AG04450 (cell line): ENCODE results near the gene INSR. TPM values are rescaled to one million over a fixed set of nuclear protein-coding genes. Genes with fewer than 3 reads are reported as not detected.
"Not testable (repeated sequence)": the region's sequence is repeated elsewhere in the genome, so short reads cannot be mapped to it uniquely, and the experiment has no call there.

Experiments used
- CTCF ChIA-PET: fragments of 300-600, 350-600 bp; formaldehyde crosslinking; extraction: SDS; loops from one replicate; lab custom pipeline; 2022; ENCODE audit warnings: antibody characterized with exemption, inconsistent platforms; lab: Charles Lee
- POLR2A ChIA-PET: fragments of 350-600 bp; formaldehyde crosslinking; extraction: SDS; loops from one replicate; lab custom pipeline; 2021; ENCODE audit warnings: antibody characterized with exemption, inconsistent platforms; lab: Yijun Ruan, JAX
- DNase-seq: peaks from one replicate; pipeline ENCODE4 v3.0.0-alpha.2; 2011; ENCODE audit warnings: low read depth, low spot score
- H3K27ac ChIP-seq: one replicate; pipeline ENCODE4 v1.5.1; 2012; ENCODE audit warnings: low read depth, low read length, control low read depth
- H3K27me3 ChIP-seq: one replicate; pipeline ENCODE4 v1.6.0; 2012; ENCODE audit warnings: low read length; ENCODE audit not compliant: control insufficient read depth, insufficient read depth
- H3K4me3 ChIP-seq: 2 replicates; pipeline ENCODE4 v1.5.1; 2011; ENCODE audit warnings: mild to moderate bottlenecking, low read depth, low read length, control low read depth
- H3K9me3 ChIP-seq: 2 replicates; pipeline ENCODE4 v1.5.1; 2012; ENCODE audit warnings: low read length; ENCODE audit not compliant: control insufficient read depth, insufficient read depth
- polyA plus RNA-seq: library from polyadenylated mRNA; depleted of rRNA; stranded (reverse); fragments of >200 nt; gene quantifications from 2 replicates; pipeline ENCODE4 v1.2.3, GENCODE V29; 2011
- TF ChIP-seq, protein P1 (sequence below): IDR thresholded peaks from 2 replicates; pipeline ENCODE4 v1.5.1; 2011; ENCODE audit warnings: low read depth, low read length, control low read depth, inconsistent platforms

Gene INSR
- polyA plus RNA-seq, 1 experiment: 2.9 TPM

DNA sequence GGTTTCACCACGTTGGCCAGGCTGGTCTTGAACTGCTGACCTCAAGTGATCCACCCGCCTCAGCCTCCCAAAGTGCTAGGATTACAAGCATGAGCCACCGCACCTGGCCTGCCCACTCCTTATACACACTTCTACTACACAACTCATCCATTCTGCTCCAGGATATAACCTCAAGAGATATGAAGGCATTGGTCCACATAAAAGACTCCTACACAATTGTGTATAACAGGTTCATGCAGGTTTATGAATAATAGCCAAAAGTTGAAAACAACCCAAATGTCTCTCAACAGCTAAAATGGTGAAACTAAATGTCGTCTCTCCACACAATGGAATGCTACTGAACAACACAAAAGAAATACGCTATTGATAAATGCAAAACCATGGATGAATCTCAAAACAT, 58.1 kb downstream of the INSR start:
- DNase-seq: no peak
- TF ChIP-seq, protein P1, sequence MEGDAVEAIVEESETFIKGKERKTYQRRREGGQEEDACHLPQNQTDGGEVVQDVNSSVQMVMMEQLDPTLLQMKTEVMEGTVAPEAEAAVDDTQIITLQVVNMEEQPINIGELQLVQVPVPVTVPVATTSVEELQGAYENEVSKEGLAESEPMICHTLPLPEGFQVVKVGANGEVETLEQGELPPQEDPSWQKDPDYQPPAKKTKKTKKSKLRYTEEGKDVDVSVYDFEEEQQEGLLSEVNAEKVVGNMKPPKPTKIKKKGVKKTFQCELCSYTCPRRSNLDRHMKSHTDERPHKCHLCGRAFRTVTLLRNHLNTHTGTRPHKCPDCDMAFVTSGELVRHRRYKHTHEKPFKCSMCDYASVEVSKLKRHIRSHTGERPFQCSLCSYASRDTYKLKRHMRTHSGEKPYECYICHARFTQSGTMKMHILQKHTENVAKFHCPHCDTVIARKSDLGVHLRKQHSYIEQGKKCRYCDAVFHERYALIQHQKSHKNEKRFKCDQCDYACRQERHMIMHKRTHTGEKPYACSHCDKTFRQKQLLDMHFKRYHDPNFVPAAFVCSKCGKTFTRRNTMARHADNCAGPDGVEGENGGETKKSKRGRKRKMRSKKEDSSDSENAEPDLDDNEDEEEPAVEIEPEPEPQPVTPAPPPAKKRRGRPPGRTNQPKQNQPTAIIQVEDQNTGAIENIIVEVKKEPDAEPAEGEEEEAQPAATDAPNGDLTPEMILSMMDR: no peak
- POLR2A ChIA-PET: no interaction called here
- H3K27ac ChIP-seq: no peak overlapping the region
- CTCF ChIA-PET: no interaction called here
- H3K27me3 ChIP-seq: no peaks in the 10 kb centered on the region
- H3K4me3 ChIP-seq: no peak overlapping the region
- H3K9me3 ChIP-seq: peaks cover 13% of the 10 kb centered on the region

DNA sequence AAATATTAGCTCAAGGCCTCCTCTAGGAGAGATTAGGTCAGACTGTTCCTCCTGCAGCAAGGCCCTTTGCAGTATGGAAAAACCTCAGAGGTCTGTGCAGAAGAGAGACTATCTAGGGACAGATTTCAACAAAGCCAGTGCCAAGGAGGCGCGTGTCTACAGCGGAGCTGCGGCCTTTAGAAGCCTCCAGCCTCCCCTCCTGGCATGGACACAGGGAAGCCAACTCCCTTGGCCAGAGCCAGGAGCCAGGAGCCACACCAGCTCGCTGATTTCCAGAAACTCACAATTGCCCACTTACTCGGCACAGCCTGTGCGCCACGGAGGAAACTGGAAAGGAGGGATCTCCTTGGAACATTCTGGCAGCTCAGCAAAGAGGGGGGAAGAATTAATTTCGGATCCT, 63.4 kb downstream of the INSR start:
- Histone ChIP-seq H3K9me3 (peaks cover 8% of the 10 kb centered on the region), H3K27ac (no peak overlapping the region), H3K4me3 (no peak overlapping the region), H3K27me3 (no peaks in the 10 kb centered on the region)
- CTCF ChIA-PET: no interaction called here
- TF ChIP-seq, protein P1: no peak
- no peak for DNase-seq
- POLR2A ChIA-PET: no interaction called here

DNA sequence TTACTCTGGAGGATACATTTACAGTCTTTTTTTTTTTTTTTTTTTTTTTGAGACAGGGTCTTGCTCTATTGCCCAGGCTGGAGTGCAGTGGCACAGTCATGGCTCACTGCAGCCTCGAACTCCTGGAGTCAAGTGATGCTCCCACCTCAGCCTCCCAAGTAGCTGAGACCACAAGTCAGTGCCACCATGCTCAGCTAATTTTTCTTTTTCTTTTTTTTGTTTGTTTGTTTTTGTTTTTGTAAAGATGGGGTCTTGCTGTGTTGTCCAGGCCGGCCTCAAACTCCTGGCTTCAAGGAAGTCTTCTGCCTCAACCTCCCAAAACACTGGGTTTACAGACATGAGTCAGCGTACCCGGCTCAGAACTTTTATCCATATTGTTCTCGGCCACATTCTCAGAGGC, 64.5 kb downstream of the INSR start:
- CTCF ChIA-PET: no interaction called here
- DNase-seq: no peak
- POLR2A ChIA-PET: no interaction called here
- Histone ChIP-seq H3K9me3 (peaks cover 10% of the 10 kb centered on the region), H3K27ac (no peak overlapping the region), H3K27me3 (no peaks in the 10 kb centered on the region), H3K4me3 (no peak overlapping the region)
- TF ChIP-seq, protein P1: no peak

DNA sequence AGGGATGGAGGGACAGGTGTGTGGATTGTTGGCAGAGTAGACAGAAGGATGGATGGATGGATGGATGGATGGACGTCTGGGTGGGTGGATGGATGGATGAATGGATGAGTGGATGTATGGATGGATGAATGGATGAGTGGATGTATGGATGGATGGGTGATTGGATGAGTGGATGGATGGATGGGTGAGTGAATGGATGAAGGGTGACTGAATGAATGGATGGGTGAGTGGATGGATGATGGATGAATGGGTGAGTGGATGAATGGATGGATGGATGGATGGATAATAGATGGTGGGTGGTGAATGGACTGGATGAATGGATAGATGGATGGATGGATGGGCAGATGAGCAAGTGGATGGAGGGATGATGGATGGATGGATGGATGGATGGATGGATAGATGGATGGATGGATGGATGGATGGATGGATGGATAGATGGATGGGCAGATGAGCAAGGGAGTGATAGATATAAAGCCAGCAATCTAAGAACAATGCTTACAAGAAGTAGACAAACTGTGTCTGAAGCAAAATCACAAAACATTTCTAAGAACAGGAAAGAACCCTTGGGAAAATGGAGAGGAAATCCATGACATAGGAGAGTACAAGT, 65.2 kb downstream of the INSR start:
- POLR2A ChIA-PET: no interaction called here

DNA sequence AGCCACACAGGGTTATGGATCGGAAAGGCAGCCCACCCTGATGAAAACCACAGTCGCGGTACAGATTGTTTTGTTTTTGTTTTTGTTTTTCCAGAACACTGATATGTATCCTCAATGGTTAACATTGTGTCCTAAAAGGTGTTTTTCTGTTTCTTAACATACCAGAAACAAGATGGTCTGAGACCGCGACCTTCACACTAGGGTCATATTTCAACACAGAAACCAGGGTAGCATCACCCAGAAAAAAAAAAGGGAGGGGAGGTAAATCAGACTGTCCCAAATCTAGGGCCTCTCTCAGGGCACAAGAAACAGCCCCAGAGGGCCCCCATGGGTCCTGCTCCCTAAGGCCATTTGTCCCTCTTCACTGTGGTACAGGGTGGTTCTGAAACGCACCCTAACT, 66.5 kb downstream of the INSR start:
- no peak for DNase-seq
- CTCF ChIA-PET: no interaction called here
- H3K27ac ChIP-seq: no peak overlapping the region
- TF ChIP-seq, protein P1: no peak
- H3K27me3 ChIP-seq: no peaks in the 10 kb centered on the region
- POLR2A ChIA-PET: no interaction called here
- H3K4me3 ChIP-seq: no peak overlapping the region
- H3K9me3 ChIP-seq: peaks cover 5% of the 10 kb centered on the region

More for the DNA sequence above, 65.2 kb downstream of the INSR start:
- Histone ChIP-seq H3K27me3 (no peaks in the 10 kb centered on the region), H3K27ac (no peak overlapping the region), H3K4me3 (no peak overlapping the region), H3K9me3 (peaks cover 13% of the 10 kb centered on the region)
- no peak for DNase-seq
- TF ChIP-seq, protein P1: no peak
- CTCF ChIA-PET: no interaction called here

DNA sequence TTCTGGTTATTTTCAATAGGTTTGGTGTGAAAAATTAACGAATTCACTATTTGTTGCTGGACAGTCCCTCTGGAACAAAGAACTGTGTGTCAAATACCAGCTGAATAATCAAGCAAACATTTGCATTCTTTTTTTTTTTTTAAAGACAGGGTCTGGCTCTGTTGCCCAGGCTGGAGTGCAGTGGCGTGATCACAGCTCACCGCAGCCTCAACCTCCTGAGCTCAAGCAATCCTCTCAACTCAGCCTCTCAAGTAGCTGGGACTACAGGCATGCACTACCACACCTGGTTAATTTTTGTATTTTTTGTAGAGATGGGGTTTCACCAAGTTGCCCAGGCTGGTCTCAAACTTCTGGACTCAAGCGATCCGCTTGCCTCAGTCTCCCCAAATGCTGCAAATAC, 67.1 kb downstream of the INSR start:
- H3K9me3 ChIP-seq, DNase-seq, H3K27ac ChIP-seq, H3K4me3 ChIP-seq, H3K27me3 ChIP-seq, POLR2A ChIA-PET: not testable (repeated sequence)
- CTCF ChIA-PET: interaction anchor here (0.6 kb wide), 1 partner anchor 928 kb away, joined by 3 read pairs; no protein-coding TSS in a partner anchor
